Measurements from ENCODE around the gene ADGRB2. TPM values are rescaled to one million over a fixed set of nuclear protein-coding genes. Genes with fewer than 3 reads are reported as not detected.

ADGRB2 gene
- total RNA-seq, 1 experiment from 2014 or later: 34.8 TPM

DNA sequence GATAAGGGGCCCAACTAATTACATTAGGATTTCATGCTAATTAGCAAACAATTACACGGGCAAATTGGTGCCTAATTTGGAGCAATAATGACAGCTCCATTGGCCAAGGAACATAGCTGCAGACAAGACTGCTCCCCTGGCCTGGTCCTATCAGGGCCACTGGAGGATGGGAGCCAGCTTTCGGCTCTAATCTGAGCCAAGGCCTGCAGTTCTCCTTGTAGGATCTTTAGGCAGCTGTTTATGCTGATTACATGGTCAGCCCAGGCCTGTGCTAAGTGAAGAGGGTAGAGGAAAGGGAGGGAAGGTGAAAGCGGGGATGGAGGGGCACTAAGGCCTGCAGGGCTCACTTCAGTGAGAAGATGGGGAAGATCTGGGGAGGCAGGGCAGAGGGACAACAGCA is 12.4 kb upstream of the ADGRB2 start:
- TF ChIP-seq SIN3A (IDR thresholded peaks at IDR 0.05; ENCODE audit: borderline replicate concordance, insufficient read depth, low read depth, low read length) (no peak), TCF7L2 (IDR thresholded peaks at IDR 0.05; ENCODE audit: low read depth, low read length) (no peak), POLR2AphosphoS5 (IDR thresholded peaks at IDR 0.05; ENCODE audit: low read depth, low read length) (no peak)
- POLR2A ChIA-PET: no interaction called here

GRCh38 chr1:31776032-31776431 is 11.9 kb upstream of the ADGRB2 start:
- BruUV-seq (replicated peaks): no TSS peak
- DNase-seq (ENCODE audit: low read depth, low spot score): no peak
- Histone ChIP-seq H3K9me3 (ENCODE audit: control insufficient read depth, insufficient read depth, low read depth, low read length) (no peaks in the 10 kb centered on the region), H3K4me1 (ENCODE audit: control insufficient read depth, insufficient read depth, low read length) (peaks cover 3% of the 10 kb centered on the region; the same call in 1 of the 2 replicates), H3K4me3 (ENCODE audit: low read depth in 2 of 2, low read length in 2 of 2) (no peak overlapping the region), H3K36me3 (ENCODE audit: control insufficient read depth, insufficient read depth, low read length) (no peaks in the 10 kb centered on the region), H3K27ac (ENCODE audit: low read length) (no peak overlapping the region), H3K27me3 (ENCODE audit: control insufficient read depth, insufficient read depth, low read length) (peaks cover 2% of the 10 kb centered on the region; the same call in 1 of the 2 replicates)
- ATAC-seq: no peak
- in situ Hi-C loops (cut with HindIII; ENCODE audit: low pct_unique_long_range_greater_than_20kb, low sequenced_read_pairs) (no loop called here), intact Hi-C loops (cut with micrococcal nuclease; ENCODE audit: unreplicated experiment) (no loop called here)
- POLR2A ChIA-PET: no interaction called here
- TF ChIP-seq CTCF (IDR thresholded peaks at IDR 0.05) (no peak), REST (IDR thresholded peaks at IDR 0.05; ENCODE audit: insufficient read depth in 1 of 2, low read depth in 2 of 2, low read length in 1 of 2) (no peak), TCF7L2 (IDR thresholded peaks at IDR 0.05; ENCODE audit: low read depth, low read length) (no peak), POLR2AphosphoS5 (IDR thresholded peaks at IDR 0.05; ENCODE audit: low read depth, low read length) (no peak), SIN3A (IDR thresholded peaks at IDR 0.05; ENCODE audit: borderline replicate concordance, insufficient read depth, low read depth, low read length) (no peak)
- CTCF ChIA-PET: no interaction called here

More for the DNA sequence above, 12.4 kb upstream of the ADGRB2 start:
- no peak for DNase-seq (ENCODE audit: low read depth, low spot score)
- H3K4me3 ChIP-seq (ENCODE audit: low read depth in 2 of 2, low read length in 2 of 2): no peak overlapping the region
- in situ Hi-C loops (cut with HindIII; ENCODE audit: low pct_unique_long_range_greater_than_20kb, low sequenced_read_pairs) (no loop called here), intact Hi-C loops (cut with micrococcal nuclease; ENCODE audit: unreplicated experiment) (no loop called here)
- peaks cover 3% of the 10 kb centered on the region; the same call in 1 of the 2 replicates for H3K4me1 ChIP-seq (ENCODE audit: control insufficient read depth, insufficient read depth, low read length)
- ATAC-seq: no peak
- CTCF ChIA-PET: no interaction called here
- H3K9me3 ChIP-seq (ENCODE audit: control insufficient read depth, insufficient read depth, low read depth, low read length): no peaks in the 10 kb centered on the region
- H3K27ac ChIP-seq (ENCODE audit: low read length): no peak overlapping the region
- H3K27me3 ChIP-seq (ENCODE audit: control insufficient read depth, insufficient read depth, low read length): peaks cover 2% of the 10 kb centered on the region; the same call in 1 of the 2 replicates
- no peaks in the 10 kb centered on the region for H3K36me3 ChIP-seq (ENCODE audit: control insufficient read depth, insufficient read depth, low read length)
- BruUV-seq (replicated peaks): no TSS peak

DNA sequence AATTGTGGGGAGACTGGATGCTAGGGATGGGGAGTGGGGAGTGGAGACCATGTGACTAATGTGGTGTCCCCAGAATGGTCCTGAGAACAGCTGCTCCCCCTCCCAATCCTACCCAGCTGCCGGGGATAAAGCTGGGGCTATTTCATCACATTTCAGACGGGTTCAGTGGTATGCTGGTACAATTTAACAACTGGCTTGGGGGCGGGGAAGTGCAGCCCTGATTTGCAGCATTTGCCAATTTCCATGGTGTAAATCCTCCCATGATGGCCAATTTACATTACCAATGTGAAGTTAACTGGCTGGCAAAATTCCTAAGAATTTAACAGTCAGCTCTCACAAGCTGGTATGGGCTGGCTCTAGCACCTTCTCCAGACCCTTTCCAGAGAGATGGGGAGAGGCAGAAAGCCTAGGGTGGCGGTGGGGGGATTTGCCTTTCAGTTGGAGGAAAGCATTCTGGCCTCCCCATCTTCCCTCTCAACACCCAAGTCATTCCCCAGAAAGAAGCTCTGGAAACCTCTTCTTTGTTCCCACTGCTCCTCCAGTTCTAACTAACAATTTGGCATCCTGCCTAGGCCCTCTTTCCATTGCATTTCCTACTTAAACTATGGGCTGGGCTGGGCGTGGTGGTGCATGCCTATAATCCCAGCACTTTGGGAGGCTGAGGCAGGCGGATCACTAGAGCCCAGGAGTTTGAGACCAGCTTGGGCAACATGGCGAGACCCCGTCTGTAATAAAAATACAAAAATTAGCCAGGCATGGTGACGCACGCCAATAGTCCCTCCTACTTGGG is 11.3 kb upstream of the ADGRB2 start:
- no peak overlapping the region for H3K27ac ChIP-seq (ENCODE audit: low read length)
- ChIA-PET CTCF (no interaction called here), POLR2A (no interaction called here)
- TF ChIP-seq TCF7L2 (IDR thresholded peaks at IDR 0.05; ENCODE audit: low read depth, low read length) (no peak), CTCF (IDR thresholded peaks at IDR 0.05) (no peak), POLR2AphosphoS5 (IDR thresholded peaks at IDR 0.05; ENCODE audit: low read depth, low read length) (no peak), REST (IDR thresholded peaks at IDR 0.05; ENCODE audit: insufficient read depth in 1 of 2, low read depth in 2 of 2, low read length in 1 of 2) (no peak), SIN3A (IDR thresholded peaks at IDR 0.05; ENCODE audit: borderline replicate concordance, insufficient read depth, low read depth, low read length) (no peak)
- ATAC-seq: no peak
- in situ Hi-C loops (cut with HindIII; ENCODE audit: low pct_unique_long_range_greater_than_20kb, low sequenced_read_pairs) (no loop called here), intact Hi-C loops (cut with micrococcal nuclease; ENCODE audit: unreplicated experiment) (no loop called here)
- no peak for DNase-seq (ENCODE audit: low read depth, low spot score)
- H3K4me1 ChIP-seq (ENCODE audit: control insufficient read depth, insufficient read depth, low read length): peaks cover 5% of the 10 kb centered on the region
- no peak overlapping the region for H3K4me3 ChIP-seq (ENCODE audit: low read depth in 2 of 2, low read length in 2 of 2)
- H3K27me3 ChIP-seq (ENCODE audit: control insufficient read depth, insufficient read depth, low read length): peaks cover 2% of the 10 kb centered on the region; the same call in 1 of the 2 replicates
- H3K9me3 ChIP-seq (ENCODE audit: control insufficient read depth, insufficient read depth, low read depth, low read length): no peaks in the 10 kb centered on the region
- no TSS peak for BruUV-seq (replicated peaks)
- no peaks in the 10 kb centered on the region for H3K36me3 ChIP-seq (ENCODE audit: control insufficient read depth, insufficient read depth, low read length)
